Fibroblast of gingiva (primary cell): ENCODE measurements around the gene PRMT9.

Experiments used
- DNase-seq: peaks from one replicate; pipeline ENCODE4 v3.0.0-alpha.2; 2011; ENCODE audit warnings: low read depth

The PRMT9 gene

DNA sequence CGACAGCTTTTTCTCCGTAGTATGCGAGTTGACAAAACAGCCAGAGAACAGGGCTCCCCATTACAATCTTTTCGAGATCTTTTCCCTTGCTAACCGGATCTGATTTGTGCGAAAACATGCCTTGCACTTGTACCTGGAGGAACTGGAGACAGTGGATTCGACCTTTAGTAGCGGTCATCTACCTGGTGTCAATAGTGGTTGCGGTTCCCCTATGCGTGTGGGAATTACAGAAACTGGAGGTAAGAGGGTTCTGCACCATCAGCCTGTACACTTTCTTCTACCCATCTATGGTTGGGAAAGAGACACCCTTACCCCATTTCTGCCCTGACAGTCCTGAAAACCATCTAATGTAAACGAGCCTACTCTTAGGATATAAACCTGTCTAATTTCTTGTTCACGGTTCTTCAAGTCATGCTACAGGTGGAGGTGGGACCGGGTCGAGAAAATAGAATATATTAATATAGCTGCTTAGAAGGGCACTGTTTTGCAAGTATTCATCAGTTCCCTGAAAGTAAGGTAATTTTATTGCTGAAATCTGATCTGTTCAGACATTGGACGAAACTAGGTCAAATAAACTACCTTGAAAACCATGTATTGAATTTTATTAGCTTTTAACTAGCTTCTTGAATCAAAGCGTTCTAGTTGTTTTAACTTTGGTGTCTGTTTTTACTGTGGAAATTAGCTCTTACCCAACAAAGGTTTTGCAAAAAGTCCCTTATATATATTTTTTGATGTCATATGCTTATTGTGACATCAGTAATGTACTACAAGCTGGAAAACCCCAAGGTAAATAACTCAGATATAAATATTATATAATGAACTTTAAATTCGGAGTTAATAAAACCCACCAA, 65.9 kb downstream of the PRMT9 start:
- DNase-seq: no peak

GRCh38 chr4:147617173-147617840, 66.7 kb downstream of the PRMT9 start, which contains the start of gene TMEM184C:
TMEM184C (plus strand) TSS chr4:147617397; CDS start chr4:147617957, 560 bp downstream.
- DNase-seq: peak; percentile 91

DNA sequence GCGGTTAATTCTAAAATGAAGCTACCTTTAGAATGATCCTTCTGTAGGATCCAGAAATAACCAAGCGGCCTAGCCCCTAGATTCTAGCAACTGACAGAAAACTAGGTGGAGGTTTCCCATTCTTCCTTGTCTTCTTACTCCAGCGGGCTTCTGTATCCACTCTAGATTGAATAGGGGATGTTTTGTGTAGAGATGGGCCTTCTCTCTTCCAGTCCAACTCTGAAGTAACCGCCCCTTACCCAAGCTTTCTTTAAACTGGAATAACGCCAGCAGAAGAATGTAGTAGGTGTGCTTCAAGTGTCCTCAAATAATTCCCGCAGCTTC, 67.2 kb downstream of the PRMT9 start:
- DNase-seq: no peak

DNA sequence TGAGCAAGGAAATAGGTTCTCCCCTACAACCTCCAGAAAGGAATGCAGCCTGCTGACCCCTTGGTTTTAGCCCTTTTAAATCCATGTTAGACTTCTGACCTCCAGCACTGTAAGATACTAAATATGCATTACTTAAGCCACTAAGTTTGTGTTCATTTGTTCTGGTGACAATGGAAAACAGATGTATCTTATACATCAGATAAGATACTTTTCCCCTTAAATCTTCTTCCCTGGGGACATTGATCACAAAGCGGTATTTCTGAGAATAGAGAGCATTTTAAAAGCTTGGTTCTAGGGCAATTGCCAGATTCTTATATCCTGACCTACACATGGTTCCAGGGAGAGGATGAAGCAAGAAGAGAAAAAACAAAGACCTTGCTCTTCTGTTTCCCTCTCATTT, 73.3 kb downstream of the PRMT9 start:
- peak; percentile 74 for DNase-seq

DNA sequence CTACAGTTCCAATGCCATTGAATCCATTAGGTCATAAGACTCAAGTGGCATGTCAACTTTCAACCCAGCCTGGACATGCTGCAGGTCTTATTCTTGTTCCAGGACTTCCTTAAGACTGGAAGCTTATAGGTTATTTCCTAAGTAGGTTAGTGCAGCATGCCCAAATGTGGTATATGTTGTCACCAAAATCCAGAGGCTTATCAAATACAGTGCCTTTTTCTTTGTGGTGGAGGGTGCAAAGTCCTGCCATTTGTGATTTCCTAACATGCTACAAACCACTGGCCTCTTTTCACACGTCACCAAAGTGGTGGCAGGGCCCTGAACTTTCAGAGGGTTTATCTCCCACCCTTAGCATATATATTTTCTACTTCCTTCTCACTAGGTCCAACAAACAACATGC, 76.5 kb downstream of the PRMT9 start:
- no peak for DNase-seq

DNA sequence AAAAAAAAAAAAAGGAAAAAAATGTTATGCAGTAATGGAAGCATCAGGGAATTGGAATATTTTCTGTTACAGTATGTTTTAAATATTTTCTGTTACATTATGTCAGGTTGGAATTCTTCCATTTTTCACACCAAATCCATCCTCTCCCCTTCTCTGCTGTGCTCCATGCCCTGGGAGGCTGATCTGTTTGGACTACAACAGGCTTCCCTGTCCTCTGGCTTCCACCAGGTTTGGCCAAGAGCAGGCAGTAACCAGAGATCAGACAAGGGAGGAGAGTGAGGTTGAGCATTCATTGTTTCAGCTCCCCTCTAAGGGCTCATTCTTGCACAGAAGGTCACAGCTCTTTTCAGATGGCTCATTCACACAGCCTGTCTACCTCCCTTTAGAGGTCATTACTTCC, 78.5 kb downstream of the PRMT9 start:
- no peak for DNase-seq

GRCh38 chr4:147599769-147600168, 84.2 kb downstream of the PRMT9 start:
- peak; percentile 33 for DNase-seq

DNA sequence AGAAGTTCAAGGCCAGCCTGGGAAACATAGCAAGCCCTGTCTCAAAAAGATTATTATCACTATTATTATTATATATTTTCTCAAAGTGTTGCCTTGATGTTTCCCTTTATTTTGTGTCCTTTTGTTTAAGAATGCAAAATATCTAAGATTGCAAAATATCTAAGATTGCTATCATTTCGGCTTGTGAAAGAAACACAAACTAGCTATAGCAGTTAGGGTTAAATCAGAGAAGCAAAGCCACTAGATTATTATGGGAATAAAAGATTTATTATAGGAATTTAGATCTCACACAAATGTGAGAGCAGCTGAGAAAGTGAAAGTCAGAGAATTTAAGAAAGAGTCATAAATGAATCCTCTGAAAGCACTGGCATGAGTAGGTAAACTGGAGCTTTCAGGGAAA, 84.8 kb downstream of the PRMT9 start:
- DNase-seq: no peak

DNA sequence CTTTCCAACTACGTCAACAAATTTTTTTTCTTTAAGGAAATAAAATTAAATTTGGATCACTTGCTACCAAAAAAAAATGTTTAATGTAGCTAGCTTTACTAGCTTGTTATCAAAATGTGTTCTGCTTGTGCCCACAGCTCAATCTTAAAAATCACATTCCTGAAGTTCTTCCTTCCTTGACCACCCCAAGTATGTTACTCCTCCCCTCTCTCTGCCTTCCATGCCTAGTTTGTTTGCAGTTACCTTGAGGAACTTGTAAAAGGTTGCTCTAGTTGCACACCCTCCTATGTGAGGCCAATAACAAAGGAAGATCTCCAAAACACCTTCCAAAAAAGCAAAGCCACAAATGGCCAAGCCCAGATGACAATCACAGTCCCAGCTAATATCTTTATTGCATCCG, 86.4 kb downstream of the PRMT9 start:
- DNase-seq: no peak

DNA sequence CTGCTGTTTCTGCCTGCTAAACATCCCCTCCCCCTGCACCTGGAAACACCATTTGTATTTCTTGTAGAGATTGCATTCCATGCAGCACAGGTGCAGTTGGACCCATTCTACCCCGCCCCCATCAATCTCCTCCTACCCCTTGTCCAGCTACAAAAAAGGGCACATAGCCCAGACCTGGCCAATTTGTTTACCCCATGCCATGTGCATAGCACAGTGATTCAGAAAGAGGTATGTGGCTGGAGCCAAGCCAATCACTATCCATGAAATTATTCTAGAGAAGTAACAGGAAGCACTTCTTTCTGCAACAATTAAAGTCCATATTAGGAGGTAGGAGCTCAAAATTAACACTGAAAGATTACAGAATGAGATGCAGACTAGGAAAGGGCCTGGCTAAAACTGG, 87.0 kb downstream of the PRMT9 start:
- peak; percentile 86 for DNase-seq

DNA sequence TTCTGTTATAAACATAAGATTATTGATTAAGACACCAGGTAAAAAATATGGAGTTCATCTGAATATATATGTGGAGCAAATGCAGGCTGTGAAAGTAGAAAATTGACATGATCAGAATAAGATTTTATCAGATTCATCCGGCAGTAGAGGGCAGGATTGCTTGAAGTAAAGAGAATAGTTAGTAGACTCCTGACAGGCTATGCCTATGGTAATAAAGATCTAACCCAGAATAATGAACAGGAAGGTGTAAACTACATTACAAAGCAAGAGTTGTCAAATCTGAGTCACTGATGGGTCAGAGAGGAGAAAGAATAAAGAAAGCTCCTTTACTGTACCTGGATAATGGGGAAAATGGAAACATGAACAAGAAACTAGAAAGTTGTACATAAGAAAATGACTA, 87.6 kb downstream of the PRMT9 start:
- no peak for DNase-seq

GRCh38 chr4:147594578-147594977, 89.4 kb downstream of the PRMT9 start:
- DNase-seq: peak; percentile 46

DNA sequence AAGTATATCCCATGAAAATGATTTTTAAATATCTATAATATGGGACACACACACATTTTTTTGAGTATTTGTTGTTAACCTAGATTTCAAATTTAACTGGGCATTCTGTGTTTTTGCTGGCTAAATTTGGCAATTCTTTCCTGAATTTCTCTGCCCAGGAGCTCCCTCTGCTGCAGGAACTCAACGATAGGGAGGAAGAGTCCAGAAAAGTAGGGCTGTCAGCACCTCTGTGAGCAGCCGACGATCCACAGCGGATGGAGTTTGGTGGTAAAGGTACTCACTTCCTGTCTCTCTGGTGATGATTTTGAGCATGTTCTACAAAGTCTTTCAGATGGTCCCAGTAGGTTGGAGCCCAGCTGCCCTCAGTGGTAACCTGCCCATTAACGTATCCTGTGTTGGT, 89.9 kb downstream of the PRMT9 start:
- no peak for DNase-seq

DNA sequence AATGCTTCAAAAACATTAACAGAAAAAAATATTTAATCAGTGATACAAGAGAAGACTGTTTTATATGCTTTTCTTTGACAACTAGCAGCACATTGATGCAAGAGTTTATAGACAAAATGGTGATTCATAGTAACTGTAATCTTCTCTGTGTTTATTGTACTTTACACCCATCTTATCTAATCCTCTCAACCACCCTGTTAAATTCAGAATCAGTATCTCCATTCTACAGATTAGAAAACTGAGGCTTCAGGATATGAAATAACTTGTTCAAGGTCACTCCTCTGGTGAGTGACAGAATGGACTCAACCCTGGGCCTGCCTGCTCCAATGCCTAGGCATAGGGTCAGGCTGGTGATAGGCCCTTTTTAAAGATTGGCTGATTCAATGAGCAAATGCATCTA, 92.9 kb downstream of the PRMT9 start:
- no peak for DNase-seq

GRCh38 chr4:147590249-147590920, 93.6 kb downstream of the PRMT9 start:
- peak; percentile 57 for DNase-seq

- DNase-seq: no peak
Observed at GRCh38 chr4:147589586-147589985, 94.4 kb downstream of the PRMT9 start.
